Activated T-cell treated with anti-CD3 and anti-CD28 coated beads, Interleukin-2, amount 50 U/mL, for 48 hours (primary cell): ENCODE results near the gene ZBTB6.
"Not testable (repeated sequence)": the region's sequence is repeated elsewhere in the genome, so short reads cannot be mapped to it uniquely, and the experiment has no call there.

Experiments
- DNase-seq, 2 experiments: peaks; one replicate each; pipeline ENCODE4 v3.0.0-alpha.2; 2020

Gene ZBTB6

GRCh38 chr9:122923947-122924346, 10.8 kb upstream of the ZBTB6 start:
- DNase-seq = no peak

DNA sequence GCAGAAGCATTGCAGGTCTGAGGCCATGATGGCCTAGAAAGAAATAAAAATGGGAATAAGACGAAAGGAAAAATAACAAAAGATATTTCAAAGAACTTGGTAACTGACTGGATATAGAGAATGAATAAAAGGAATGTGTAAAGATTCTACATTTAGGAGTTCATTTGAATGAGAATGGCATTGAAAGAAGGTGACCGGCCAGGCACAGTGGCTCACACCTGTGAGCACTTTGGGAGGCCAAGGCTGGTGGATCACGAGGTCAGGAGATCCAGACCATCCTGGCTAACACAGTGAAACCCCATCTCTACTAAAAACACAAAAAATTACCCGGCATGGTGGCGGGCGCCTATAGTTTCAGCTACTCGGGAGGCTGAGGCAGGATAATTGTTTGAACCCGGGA, 9.6 kb upstream of the ZBTB6 start:
- DNase-seq = no peak

- DNase-seq = no peak
Observed at GRCh38 chr9:122918310-122918709, 5.2 kb upstream of the ZBTB6 start.

DNA sequence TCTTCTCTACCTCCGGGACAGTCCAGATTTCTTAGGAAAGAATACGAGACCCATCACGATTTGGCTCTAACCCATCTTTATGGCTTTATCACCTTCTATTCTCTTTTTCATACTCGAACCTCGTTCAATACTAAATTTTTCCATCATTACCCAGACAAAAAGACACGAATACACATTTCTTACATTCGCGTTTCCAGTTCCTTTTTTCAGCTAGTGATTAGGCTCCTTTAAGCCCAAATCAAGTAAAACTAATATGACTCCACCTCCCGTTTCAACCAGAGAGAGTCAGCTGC, 506 bp downstream of the ZBTB6 start:
- DNase-seq = no peak

DNA sequence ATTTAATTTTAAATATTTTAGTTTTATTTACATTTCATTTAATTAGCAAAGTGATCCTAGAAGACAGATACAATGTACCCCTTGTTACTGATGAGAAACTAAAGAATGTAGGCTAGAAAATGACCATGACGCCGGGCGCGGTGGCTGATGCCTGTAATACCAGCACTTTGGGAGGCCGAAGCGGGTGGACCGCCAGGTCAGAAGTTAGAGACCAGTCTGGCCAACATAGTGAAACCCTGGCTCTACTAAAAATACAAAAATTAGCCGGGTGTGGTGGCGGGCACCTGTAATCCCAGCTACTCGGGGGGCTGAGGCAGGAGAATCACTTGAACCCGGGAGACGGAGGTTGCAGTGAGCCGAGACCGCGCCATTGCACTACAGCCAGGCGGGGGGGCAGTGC, 7.0 kb downstream of the ZBTB6 start:
- not testable (repeated sequence) for DNase-seq

DNA sequence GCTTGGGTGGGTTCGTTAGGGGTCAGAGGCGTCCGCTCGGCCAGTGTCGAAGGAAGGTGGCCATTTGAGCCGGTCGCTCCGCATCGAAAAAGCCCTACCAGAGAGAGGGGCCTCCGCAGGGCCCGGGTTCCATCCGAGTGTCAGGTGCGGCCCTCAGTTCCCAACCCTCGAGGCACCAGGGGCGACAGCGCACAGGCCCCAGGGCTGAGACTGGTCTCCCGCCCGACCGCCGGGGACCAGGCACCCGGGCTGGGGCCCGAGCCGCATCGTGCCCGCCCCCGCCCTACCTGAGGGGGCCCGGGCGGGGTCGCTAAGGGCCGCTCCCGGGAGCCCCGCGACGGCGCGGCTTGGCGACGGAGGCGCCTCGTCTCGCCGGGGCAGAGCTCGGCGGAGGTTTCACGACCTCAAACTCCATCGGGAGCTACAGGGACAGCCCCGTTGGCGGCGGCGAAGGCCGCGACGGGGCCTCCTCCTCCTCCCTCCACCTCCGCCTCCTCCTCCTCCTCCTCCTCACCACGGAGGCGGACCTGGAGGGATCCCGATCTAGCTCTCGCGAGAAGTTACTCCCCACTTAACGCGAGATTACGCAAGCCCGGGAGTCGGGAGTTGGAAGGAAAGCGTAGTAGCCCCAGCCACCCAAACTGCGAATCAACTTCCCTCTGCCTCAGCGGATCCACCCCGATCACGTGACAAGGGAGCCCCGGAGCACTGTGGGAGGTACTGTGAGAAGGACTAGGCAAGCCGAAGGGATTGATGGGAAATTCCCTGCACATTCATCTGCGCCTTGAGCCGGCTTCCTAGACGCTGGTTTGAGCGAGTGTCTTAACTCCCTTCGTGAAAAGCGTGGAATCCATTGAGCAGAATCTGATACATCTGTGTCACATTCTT, 8.1 kb downstream of the ZBTB6 start, which contains the start of gene RC3H2:
Gene RC3H2 (minus strand): TSS at position 537 of the 888 bp plus-strand sequence. CDS start 7,850 bp downstream, outside the sequence.
- DNase-seq = peak; percentile 96

- DNase-seq = no peak
Observed at GRCh38 chr9:122904466-122904822, 8.7 kb downstream of the ZBTB6 start.

- no peak for DNase-seq
Observed at GRCh38 chr9:122900791-122901190, 12.3 kb downstream of the ZBTB6 start.

GRCh38 chr9:122897969-122898368, 15.2 kb downstream of the ZBTB6 start:
- no peak for DNase-seq

DNA sequence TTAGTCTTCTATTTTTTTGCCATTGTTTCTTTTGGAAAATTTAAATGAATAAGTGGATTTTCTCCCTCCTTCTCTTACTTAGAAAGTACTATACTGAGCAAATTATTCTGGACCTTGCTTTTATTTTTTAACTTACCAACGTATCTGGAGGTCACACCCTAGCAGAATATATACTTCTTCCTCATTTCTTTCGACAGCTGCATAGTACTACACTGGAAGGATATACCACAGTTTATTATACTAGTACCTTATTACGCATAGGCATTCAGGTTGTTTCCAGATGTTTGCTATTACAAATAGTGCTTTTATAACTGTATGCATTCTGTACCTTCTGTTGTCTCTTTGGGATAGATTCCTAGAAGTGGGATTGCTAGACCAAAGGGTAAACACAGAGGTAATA, 24.6 kb downstream of the ZBTB6 start:
- no peak for DNase-seq

DNA sequence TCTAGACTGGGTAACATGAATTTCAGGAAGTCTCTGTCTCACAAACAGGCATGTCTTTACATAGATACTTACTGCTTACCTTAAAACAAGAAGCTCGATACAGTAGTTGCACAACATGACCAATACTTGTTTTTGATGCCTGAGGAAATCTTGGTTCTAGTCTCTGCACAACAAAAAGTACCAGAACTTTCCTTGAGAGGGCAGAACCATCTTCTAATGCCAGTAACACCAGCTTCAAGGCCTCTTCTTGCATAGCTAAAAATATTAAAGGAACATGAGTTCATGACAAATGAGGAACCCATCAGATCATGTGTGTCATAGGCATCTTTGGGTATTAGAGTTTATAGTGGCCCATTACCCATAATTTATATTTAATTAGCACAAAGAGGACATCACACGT, 30.0 kb downstream of the ZBTB6 start:
- DNase-seq = no peak

DNA sequence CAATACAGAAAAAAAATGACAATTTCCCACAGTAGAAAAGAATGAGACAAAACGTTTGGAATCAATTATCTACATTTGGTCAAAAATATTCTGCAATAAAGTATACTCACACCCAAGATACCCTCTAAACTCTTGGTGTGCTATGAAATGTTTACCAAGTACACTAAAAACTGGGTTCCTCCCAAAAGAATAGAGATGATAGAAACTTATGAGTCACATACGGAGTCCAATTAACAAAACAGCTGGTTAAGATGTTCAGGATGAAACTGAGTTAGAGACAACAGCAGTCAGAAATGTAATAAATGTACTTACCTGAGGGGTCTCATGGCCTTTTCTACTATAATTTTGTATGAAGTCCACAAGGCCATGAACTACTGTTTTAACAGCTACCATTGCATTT, 33.7 kb downstream of the ZBTB6 start:
- DNase-seq = no peak

DNA sequence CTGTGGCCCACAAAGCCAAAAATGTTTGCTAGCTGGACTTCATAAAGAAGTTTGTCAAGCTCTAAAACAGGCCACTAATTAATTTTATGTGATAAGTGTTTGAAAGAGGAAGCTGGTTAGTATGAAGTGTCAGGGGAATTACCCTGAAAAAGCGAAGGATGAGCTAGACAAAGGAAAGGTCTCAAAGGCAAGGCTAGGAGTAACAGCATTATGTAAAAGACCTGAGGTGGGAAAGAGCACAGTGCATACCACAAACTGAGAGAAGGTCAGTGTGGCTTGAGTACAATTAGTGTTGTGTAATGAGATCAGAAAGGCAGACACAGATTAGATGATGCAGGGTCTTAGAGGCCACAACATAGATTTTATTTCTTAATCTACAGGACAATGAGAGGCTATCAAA, 37.6 kb downstream of the ZBTB6 start:
- no peak for DNase-seq

- not testable (repeated sequence) for DNase-seq
Observed at GRCh38 chr9:122867276-122867675, 45.8 kb downstream of the ZBTB6 start.

DNA sequence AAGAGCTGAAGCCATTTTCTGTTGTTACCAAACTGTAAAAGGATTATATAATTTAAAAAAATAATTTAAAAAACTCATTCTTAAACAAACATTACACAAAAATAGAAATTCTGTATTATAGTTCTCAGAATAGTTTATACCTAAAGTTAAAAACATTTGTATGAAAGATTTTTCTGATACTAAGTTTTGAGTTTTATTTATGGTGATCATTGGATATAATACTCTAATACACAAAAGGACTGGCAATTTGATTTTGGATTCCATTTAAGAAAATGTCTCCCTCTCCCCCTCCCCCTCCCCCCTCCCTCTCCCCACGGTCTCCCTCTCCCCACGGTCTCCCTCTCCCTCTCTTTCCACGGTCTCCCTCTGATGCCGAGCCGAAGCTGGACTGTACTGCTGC, 47.0 kb downstream of the ZBTB6 start:
- no peak for DNase-seq

GRCh38 chr9:122865300-122865699, 47.8 kb downstream of the ZBTB6 start:
- DNase-seq = no peak

DNA sequence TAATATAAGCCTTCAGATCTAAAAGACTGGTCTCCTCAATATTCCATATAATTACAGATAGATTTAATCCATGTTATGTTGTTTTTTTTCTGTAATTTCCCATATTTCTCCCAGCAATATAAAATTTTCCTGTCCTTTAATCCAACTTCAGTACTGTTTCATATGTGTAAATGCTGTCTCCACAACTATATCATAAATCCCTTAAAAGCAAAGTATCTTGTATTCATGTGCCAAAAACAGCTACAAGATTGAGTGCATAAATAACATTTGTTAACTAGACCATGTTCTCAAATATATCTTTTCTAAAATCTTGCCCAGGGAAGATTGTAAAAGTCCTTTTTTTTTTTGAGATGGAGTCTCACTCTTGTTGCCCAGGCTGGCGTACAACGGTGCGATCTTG, 49.7 kb downstream of the ZBTB6 start:
- DNase-seq = no peak

DNA sequence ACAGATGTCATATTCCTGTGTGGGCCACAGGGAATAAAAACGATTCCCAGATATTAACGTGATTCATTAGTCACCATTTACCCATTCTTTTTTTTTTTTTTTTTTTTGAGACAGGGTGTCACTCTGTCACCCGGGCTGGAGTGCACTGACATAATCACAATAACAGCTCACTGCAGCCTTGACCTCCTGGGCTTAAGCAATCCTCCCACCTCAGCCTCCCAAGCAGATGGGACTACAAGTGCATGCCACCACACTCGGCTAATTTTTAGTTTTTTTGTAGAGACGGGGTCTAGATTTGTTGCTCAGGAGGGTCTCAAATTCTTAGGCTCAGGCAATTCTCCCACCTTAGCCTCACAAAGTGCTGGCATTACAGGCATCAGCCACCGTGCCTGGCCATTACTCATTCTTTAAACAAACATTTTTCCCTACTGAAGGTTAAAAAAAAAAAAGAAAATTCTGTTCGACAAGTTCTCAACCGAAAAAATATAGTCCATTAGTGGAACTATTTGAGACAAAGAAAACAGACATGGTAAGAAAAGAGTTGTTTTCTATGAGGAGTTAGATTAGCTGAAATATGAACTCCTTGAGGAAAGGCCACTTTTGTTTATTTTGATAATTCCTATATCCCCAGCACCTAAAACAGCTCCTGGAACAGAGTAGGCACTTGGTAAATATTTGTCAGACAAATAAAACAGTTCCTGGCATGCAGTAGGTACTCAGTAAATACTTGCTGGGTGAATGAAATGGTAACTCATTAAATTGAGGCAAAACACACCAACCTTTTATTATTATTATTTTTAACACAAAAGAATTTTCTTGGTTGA, 52.6 kb downstream of the ZBTB6 start:
- no peak for DNase-seq
